RKO (cell line): Measurements from ENCODE around the gene PPFIA1.
"Not testable (repeated sequence)": the region's sequence is repeated elsewhere in the genome, so short reads cannot be mapped to it uniquely, and the experiment has no call there.

ENCODE experiments used
- DNase-seq: peaks from one replicate; pipeline ENCODE4 v3.0.0-alpha.2; 2016; ENCODE audit warnings: low spot score

PPFIA1 gene

GRCh38 chr11:70251659-70252321 is 18.7 kb upstream of the PPFIA1 start:
- no peak for DNase-seq

DNA sequence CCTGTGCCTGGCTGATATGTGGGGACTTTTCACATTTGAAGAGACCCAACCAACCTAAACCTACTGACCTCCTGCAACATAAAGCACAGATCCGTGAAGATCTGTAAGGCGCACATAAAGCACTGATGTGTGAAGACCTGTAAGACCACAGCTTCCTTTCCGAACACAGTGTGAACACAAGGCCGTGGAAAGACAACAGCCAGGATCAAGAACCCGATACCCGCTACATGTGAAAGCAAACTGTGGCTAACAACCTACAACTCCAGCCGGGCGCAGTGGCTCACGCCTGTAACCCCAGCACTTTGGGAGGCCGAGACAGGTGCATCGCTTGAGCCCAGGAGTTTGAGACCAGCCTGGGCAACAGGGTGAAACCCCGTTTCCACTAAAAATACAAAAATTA is 17.6 kb upstream of the PPFIA1 start:
- no peak for DNase-seq

- no peak for DNase-seq
These were observed 14.9 kb upstream of the PPFIA1 start for GRCh38 chr11:70255477-70256116.

DNA sequence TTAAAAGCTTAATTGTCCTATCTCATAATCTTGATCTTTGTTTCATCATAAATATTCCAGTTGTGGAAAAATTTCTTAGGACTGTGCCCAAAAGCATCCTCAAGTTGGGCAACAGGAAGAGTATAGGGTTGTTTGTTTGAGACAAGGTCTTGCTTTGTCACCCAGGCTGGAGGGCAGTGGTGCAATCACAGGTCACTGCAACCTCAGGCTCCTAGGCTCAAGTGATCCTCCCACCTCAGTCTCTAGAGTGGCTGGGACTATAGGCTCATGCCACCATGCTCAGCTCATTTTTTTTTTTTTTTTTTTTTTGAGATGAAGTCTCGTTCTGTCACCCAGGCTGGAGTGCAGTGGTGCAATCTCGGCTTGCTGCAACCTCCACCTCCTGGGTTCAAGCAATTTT is 11.4 kb upstream of the PPFIA1 start:
- not testable (repeated sequence) for DNase-seq

- no peak for DNase-seq
These were observed 7.5 kb upstream of the PPFIA1 start for GRCh38 chr11:70262951-70263350.

GRCh38 chr11:70263363-70263762 is 7.1 kb upstream of the PPFIA1 start:
- no peak for DNase-seq

DNA sequence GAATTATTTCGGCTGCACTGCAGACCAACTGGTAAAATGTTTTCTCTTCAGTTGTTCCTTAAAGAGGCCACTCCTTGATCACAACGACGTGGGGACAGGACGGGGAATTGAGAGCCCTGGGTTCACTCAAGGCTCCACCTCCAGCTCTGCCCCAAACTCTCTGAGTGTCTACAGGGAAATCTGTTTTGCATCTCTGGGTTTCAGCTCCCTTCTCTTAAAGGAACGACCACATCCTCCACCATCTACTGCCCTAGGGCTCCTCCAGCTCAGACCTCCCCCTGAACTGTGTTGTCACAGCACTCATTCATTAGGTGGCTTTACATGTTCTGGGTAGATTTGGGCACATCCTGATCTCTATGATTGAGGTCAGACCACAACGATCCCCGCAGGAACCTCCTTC is 5.1 kb upstream of the PPFIA1 start:
- DNase-seq = no peak

GRCh38 chr11:70267405-70267950 is 3.0 kb upstream of the PPFIA1 start:
- DNase-seq = no peak

- DNase-seq = no peak
These were observed 2.0 kb upstream of the PPFIA1 start for GRCh38 chr11:70268526-70268925.

- peak; percentile 53 for DNase-seq
These were observed 573 bp downstream of the PPFIA1 start for GRCh38 chr11:70270877-70271648.

- DNase-seq = no peak
These were observed 1.1 kb downstream of the PPFIA1 start for GRCh38 chr11:70271649-70271953.

DNA sequence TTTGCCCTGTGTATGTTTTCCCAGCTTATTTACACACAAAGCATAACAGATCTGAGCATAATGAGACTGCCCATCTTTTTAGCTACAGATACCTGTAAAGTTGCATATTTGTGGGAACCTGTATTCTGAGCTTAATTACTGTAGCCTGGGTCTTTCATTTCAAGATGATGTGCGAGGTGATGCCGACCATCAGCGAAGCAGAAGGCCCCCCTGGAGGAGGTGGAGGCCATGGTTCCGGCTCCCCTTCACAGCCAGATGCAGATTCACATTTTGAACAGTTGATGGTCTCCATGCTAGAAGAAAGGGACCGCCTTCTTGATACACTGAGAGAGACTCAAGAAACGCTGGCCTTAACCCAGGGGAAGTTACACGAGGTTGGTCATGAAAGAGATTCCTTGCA is 1.5 kb downstream of the PPFIA1 start:
- no peak for DNase-seq

DNA sequence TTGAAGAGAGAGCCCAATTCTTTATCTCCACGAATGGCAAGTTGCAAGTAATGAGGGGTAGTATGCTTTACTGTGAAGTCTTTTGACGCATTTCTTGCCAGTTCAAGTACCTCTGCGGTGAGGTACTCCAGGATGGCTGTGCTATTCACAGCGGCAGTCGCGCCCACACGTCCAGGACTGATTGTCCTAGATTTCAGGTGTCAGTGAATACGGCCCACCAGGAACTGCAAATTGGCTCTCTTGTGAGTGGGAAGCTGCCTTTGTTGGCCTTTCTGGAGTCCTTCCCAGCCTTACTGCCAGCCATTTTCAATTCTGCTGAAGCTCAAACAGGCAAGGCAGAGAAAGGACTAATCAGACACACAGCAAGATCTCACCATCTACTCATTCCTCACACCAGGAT is 8.5 kb downstream of the PPFIA1 start:
- DNase-seq = no peak

- no peak for DNase-seq
These were observed 10.7 kb downstream of the PPFIA1 start for GRCh38 chr11:70281156-70281609.

GRCh38 chr11:70282012-70282411 is 11.5 kb downstream of the PPFIA1 start:
- no peak for DNase-seq

DNA sequence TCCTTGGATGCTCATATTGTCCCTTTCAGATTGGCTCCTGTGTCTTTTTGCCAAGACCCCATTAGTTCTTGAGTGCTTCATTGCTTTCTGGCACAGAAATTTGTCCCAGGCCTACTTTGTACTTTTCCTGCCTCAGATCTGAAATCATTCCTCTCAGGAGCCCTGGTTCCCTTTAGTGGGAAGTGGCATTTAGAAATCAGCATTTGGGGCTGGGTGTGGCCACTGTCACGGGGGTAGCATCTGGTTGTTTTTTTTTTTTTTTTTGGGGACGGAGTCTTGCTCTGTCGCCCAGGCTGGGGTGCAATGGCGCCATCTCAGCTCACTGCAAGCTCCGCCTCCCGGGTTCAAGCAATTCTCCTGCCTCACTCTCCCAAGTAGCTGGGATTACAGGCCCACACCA is 18.2 kb downstream of the PPFIA1 start:
- no peak for DNase-seq

- DNase-seq = no peak
These were observed 19.1 kb downstream of the PPFIA1 start for GRCh38 chr11:70289582-70289981.

DNA sequence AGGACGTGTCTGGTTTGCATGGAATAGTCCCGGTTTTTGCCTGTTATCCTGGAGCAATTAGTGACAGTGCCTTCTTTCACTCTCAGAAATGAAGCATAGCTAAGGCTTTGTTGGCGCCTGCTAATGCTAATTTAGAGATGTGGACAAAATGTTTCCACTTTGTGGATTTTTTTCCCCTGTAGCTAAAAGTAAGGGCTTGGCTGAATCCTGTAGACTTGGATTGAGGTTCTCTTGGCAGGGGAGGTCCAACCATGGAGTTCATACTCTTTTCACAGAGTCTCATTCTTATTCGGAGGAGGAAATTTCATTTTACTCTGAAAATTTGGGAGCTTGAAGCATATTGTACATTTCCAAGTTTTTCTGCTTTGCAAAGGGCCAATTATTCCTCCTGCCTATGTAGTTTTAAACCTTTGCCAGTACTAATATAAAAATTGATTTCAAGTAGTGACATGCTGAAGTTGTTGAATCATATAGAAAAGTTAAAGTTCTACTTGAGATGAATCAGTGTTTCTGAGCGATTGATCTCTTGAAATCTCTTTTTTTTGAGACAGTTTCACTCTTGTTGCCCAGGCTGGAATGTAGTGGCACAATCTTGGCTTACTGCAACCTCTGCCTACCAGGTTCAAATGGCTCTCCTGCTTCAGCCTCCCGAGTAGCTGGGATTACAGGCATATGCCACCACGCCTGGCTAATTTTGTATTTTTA is 20.0 kb downstream of the PPFIA1 start:
- DNase-seq = no peak

- DNase-seq = no peak
These were observed 21.7 kb downstream of the PPFIA1 start for GRCh38 chr11:70292166-70292565.

- no peak for DNase-seq
These were observed 22.4 kb downstream of the PPFIA1 start for GRCh38 chr11:70292863-70293262.

GRCh38 chr11:70295166-70295565 is 24.7 kb downstream of the PPFIA1 start:
- DNase-seq = not testable (repeated sequence)

DNA sequence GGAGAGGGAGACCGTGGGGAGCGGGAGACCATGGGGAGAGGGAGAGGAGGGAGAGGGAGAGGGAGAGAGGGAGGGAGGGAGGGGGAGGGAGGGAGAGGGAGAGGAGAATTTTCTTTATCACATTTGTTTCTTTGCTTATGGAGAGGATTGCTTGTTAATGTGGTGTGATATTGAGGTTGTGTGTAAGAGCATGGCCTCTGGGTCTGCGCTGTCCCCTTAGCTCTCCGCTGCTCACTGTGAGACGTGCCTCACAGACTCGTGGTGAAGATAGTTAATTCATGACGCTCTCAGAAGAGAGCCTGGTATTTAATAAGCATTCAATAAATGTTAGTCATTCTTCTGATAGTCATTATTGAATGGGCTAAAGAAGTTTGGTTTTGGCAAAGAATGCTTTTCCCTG is 26.2 kb downstream of the PPFIA1 start:
- DNase-seq = no peak
